Loucy (cell line): ENCODE results near the gene TRAP1.

ENCODE experiments used
- CTCF ChIP-seq: fragments of 200-600 bp; sonication (generic); conservative IDR thresholded peaks from 2 replicates; pipeline ENCODE4 v1.5.1; 2014; ENCODE audit warnings: mild to moderate bottlenecking, antibody characterized with exemption, low read length
- EZH2phosphoT487 ChIP-seq: fragments of 200-600 bp; IDR thresholded peaks from 2 replicates; pipeline ENCODE4 v1.6.1; 2018; ENCODE audit warnings: antibody characterized with exemption, mild to moderate bottlenecking, moderate library complexity, borderline replicate concordance

DNA sequence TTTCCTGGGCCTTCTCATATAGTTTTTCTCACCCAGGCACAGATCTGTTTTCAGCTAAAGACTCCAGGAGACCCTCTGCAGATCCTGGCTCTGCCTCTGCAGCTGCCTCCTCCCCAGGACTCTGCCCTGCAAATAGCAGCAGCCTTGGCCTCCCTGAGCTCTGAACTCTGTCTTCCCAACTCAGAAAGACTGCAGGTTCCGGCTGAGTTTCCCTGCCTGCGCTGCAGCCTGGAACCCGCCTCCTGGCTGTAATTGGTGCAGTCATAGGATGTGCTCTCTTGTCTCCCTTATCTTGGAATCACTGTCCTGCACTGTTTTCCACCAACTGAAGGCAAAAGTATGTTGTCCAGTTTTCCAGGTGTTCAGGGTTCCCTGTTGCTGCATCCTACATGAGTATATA is 77.1 kb downstream of the TRAP1 start:
- TF ChIP-seq CTCF (no peak), EZH2phosphoT487 (no peak)
